ENCODE results near the gene MUC21. TPM values are rescaled to one million over a fixed set of nuclear protein-coding genes. Genes with fewer than 3 reads are reported as not detected.

The MUC21 gene
- total RNA-seq, 6 experiments from 2014 or later = not detected

DNA sequence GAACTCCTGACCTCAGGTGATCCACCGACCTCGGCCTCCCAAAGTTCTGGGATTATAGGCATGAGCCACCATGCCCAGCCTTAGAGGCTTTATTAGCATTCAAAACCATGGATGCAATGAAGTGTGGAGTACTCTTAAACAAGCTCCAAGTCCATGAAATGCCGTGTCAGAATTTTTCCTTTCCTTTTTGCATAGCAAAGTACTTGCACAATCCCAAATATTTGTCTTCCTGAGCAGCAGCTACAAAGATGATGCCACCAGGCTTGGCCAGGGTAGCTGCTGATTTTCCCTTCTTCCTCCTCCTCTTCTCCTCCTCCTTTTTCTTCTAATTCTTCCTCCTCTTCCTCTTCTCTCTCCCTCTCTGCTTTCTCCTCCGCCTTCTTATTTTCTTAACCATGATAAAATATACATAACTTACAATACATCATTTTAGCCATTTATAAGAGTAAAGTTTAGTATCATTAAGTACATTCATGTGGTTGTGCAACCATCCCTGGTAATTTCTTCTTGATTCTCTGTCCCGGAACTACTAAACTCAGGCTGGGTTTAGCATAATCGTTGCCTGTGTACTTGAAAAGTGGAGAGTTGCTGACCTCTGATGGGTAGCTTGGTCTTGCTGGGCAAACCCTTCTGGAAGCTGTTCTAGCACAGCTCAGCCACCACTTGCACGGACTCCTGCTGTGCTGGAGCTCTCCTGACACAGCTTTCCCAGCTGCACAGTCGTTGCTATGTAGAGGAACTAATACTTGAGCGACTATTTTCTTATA, 22.4 kb upstream of the MUC21 start:
- H3K27me3 Mint-ChIP-seq (ENCODE audit: insufficient read depth) = peaks cover 53% of the 10 kb centered on the region
- H3K4me3 Mint-ChIP-seq = no peak overlapping the region
- no peaks in the 10 kb centered on the region for H3K36me3 Mint-ChIP-seq (ENCODE audit: low read depth)
- H3K27ac Mint-ChIP-seq = no peak overlapping the region
- TF ChIP-seq, protein P1, sequence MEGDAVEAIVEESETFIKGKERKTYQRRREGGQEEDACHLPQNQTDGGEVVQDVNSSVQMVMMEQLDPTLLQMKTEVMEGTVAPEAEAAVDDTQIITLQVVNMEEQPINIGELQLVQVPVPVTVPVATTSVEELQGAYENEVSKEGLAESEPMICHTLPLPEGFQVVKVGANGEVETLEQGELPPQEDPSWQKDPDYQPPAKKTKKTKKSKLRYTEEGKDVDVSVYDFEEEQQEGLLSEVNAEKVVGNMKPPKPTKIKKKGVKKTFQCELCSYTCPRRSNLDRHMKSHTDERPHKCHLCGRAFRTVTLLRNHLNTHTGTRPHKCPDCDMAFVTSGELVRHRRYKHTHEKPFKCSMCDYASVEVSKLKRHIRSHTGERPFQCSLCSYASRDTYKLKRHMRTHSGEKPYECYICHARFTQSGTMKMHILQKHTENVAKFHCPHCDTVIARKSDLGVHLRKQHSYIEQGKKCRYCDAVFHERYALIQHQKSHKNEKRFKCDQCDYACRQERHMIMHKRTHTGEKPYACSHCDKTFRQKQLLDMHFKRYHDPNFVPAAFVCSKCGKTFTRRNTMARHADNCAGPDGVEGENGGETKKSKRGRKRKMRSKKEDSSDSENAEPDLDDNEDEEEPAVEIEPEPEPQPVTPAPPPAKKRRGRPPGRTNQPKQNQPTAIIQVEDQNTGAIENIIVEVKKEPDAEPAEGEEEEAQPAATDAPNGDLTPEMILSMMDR (IDR thresholded peaks at IDR 0.05) = no peak
- DNase-seq = no peak
- H3K9me3 Mint-ChIP-seq = no peaks in the 10 kb centered on the region
- H3K4me1 Mint-ChIP-seq (ENCODE audit: low read depth) = no peaks in the 10 kb centered on the region

DNA sequence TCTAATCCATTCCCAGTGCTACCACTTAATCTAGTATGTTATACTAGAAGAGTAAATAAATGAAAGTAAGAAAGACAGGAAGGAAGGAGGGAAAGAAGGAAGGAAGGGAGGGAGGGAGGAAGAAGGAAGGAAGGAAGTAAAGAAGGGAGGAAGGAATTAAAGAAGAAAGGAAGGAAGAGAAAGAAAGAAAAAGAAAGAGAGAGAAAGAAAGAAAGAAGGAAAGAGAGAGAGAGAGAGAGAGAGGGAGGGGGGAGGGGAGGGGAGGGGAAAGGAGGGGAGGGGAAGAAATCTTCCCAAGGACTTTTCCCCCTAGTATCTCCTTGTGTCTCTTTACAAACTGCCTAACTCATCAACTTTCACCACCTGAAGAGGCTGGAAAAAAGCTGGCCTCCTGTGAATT, 20.8 kb upstream of the MUC21 start:
- Mint-ChIP-seq H3K27ac (no peak overlapping the region), H3K27me3 (ENCODE audit: insufficient read depth) (peaks cover 50% of the 10 kb centered on the region), H3K9me3 (no peaks in the 10 kb centered on the region), H3K4me1 (ENCODE audit: low read depth) (no peaks in the 10 kb centered on the region), H3K4me3 (no peak overlapping the region), H3K36me3 (ENCODE audit: low read depth) (no peaks in the 10 kb centered on the region)
- DNase-seq = no peak
- TF ChIP-seq, protein P1 (IDR thresholded peaks at IDR 0.05) = no peak

DNA sequence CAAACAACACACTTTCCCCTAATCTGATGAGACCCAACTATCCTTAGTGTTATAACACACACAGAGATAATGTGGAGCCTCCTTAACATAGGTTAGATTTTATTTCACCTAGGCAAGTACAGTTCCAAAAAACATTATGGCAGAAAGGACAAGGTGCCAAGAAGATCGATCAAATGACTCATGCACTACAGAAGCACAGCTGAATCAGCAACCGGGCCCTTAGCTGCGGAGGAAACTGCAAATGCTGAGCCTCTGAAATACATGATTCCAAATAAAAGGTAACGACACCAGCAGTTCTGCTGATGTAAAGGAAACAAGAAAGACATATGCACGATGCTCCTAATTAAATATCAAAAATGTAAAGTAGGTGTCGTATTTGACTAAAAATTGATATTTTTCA, 19.9 kb upstream of the MUC21 start:
- H3K4me1 Mint-ChIP-seq (ENCODE audit: low read depth) = no peaks in the 10 kb centered on the region
- no peaks in the 10 kb centered on the region for H3K36me3 Mint-ChIP-seq (ENCODE audit: low read depth)
- DNase-seq = no peak
- peaks cover 44% of the 10 kb centered on the region for H3K27me3 Mint-ChIP-seq (ENCODE audit: insufficient read depth)
- TF ChIP-seq, protein P1 (IDR thresholded peaks at IDR 0.05) = no peak
- H3K4me3 Mint-ChIP-seq = no peak overlapping the region
- H3K27ac Mint-ChIP-seq = no peak overlapping the region
- H3K9me3 Mint-ChIP-seq = no peaks in the 10 kb centered on the region

DNA sequence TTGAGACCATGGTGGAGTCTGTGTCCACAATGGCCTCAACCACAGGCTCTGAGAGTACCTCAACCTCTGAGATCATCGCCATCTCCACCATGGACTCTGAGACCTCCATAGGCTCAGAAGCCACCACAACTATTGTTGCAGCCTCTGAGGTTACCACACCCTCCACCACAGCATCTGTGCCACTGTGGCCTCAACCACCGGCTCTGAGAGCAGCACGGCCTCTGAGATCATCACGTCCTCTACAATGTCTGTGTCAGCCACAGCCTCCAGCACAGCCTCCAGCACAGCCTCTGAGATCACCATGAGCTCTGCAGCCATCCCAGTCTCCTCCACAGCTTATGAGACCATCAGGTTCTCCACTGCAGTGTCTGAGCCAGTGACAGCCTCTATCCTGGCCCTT, 19.4 kb upstream of the MUC21 start:
- H3K27me3 Mint-ChIP-seq (ENCODE audit: insufficient read depth) = peaks cover 44% of the 10 kb centered on the region
- H3K4me1 Mint-ChIP-seq (ENCODE audit: low read depth) = no peaks in the 10 kb centered on the region
- no peaks in the 10 kb centered on the region for H3K9me3 Mint-ChIP-seq
- TF ChIP-seq, protein P1 (IDR thresholded peaks at IDR 0.05) = no peak
- no peak overlapping the region for H3K27ac Mint-ChIP-seq
- H3K36me3 Mint-ChIP-seq (ENCODE audit: low read depth) = no peaks in the 10 kb centered on the region
- no peak overlapping the region for H3K4me3 Mint-ChIP-seq
- DNase-seq = no peak

DNA sequence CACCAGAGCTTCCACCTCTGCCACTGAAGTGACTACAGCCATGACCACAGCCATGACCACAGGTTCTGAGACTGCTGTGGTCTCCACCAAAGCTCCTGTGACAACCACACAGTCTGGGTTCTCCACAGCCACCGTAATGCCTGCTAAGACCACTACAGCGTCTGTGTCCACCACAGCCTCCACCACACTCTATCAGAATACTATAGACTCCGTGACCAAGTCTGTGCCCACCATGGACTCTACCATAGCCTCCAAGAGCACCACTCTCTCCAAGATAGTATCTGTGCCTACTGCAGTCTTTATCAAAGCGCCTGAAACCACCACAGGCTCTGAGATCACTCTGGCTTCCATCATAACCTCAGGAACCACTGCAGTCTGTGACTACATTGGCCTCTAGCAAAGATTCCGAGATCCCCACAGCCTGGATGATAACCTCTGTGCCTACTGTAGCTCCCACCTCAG, 18.3 kb upstream of the MUC21 start:
- TF ChIP-seq, protein P1 (IDR thresholded peaks at IDR 0.05) = no peak
- H3K27ac Mint-ChIP-seq = no peak overlapping the region
- H3K36me3 Mint-ChIP-seq (ENCODE audit: low read depth) = no peaks in the 10 kb centered on the region
- H3K4me3 Mint-ChIP-seq = no peak overlapping the region
- H3K9me3 Mint-ChIP-seq = no peaks in the 10 kb centered on the region
- no peak for DNase-seq
- peaks cover 50% of the 10 kb centered on the region for H3K27me3 Mint-ChIP-seq (ENCODE audit: insufficient read depth)
- no peaks in the 10 kb centered on the region for H3K4me1 Mint-ChIP-seq (ENCODE audit: low read depth)
